H9 (cell line): ENCODE measurements around the gene IGSF9B. TPM values are rescaled to one million over a fixed set of nuclear protein-coding genes. Genes with fewer than 3 reads are reported as not detected.

Source experiments
- DNase-seq: peaks from one replicate; pipeline ENCODE4 v3.0.0-alpha.2; 2017
- H2AFZ ChIP-seq: one replicate; pipeline ENCODE4 v1.6.1; 2013; ENCODE audit warnings: mild to moderate bottlenecking, low read length, control low read depth, moderate library complexity
- H2AK5ac ChIP-seq: 2 replicates; pipeline ENCODE4 v1.6.1; 2013; ENCODE audit warnings: low read length, control low read depth, mixed read lengths; ENCODE audit not compliant: insufficient read length
- H2BK120ac ChIP-seq: one replicate; pipeline ENCODE4 v1.6.1; 2013; ENCODE audit warnings: low read depth, mild to moderate bottlenecking, low read length, control low read depth, inconsistent platforms; ENCODE audit not compliant: poor library complexity, severe bottlenecking
- H2BK12ac ChIP-seq: 2 replicates; pipeline ENCODE4 v1.6.1; 2013; ENCODE audit warnings: low read length, control low read depth, mixed read lengths, low read depth; ENCODE audit not compliant: insufficient read length
- H2BK15ac ChIP-seq: 2 replicates; pipeline ENCODE4 v1.6.1; 2013; ENCODE audit warnings: low read depth, low read length, control low read depth
- H2BK20ac ChIP-seq: one replicate; pipeline ENCODE4 v1.6.1; 2013; ENCODE audit warnings: low read depth, mild to moderate bottlenecking, low read length, control low read depth, inconsistent platforms; ENCODE audit not compliant: poor library complexity, severe bottlenecking
- H2BK5ac ChIP-seq: 2 replicates; pipeline ENCODE4 v1.6.1; 2013; ENCODE audit warnings: low read length, control low read depth, mixed read lengths; ENCODE audit not compliant: insufficient read length
- H3K14ac ChIP-seq: 2 replicates; pipeline ENCODE4 v1.6.1; 2013; ENCODE audit warnings: low read length, control low read depth; ENCODE audit not compliant: insufficient read depth
- H3K18ac ChIP-seq: 2 replicates; pipeline ENCODE4 v1.6.1; 2013; ENCODE audit warnings: low read depth, mild to moderate bottlenecking, mixed read lengths, low read length, control low read depth; ENCODE audit not compliant: insufficient read length
- H3K23ac ChIP-seq: 2 replicates; pipeline ENCODE4 v1.6.1; 2013; ENCODE audit warnings: low read length, control low read depth, mixed read lengths, low read depth; ENCODE audit not compliant: insufficient read length
- H3K23me2 ChIP-seq: 2 replicates; pipeline ENCODE4 v1.6.1; 2013; ENCODE audit warnings: low read depth, mild to moderate bottlenecking, mixed read lengths, low read length, control low read depth; ENCODE audit not compliant: insufficient read length, poor library complexity, severe bottlenecking
- H3K27ac ChIP-seq: 2 replicates; pipeline ENCODE4 v1.5.1; 2013; ENCODE audit warnings: low read length, control low read depth, mixed read lengths, low read depth; ENCODE audit not compliant: insufficient read length
- H3K27me3 ChIP-seq: 2 replicates; pipeline ENCODE4 v1.6.1; 2013; ENCODE audit warnings: low read length, control low read depth, inconsistent platforms; ENCODE audit not compliant: insufficient read depth
- H3K4ac ChIP-seq: 2 replicates; pipeline ENCODE4 v1.6.1; 2013; ENCODE audit warnings: low read depth, mild to moderate bottlenecking, control low read depth, inconsistent platforms, low read length, moderate library complexity
- H3K4me1 ChIP-seq: 2 replicates; pipeline ENCODE4 v1.6.1; 2013; ENCODE audit warnings: low read length, control low read depth, inconsistent platforms; ENCODE audit not compliant: insufficient read depth
- H3K4me2 ChIP-seq: 2 replicates; pipeline ENCODE4 v1.6.1; 2013; ENCODE audit warnings: low read length, control low read depth, mixed read lengths; ENCODE audit not compliant: insufficient read length, insufficient read depth
- H3K56ac ChIP-seq: 2 replicates; pipeline ENCODE4 v1.6.1; 2013; ENCODE audit warnings: low read depth, mild to moderate bottlenecking, mixed read lengths, low read length, control low read depth; ENCODE audit not compliant: insufficient read length
- H3K79me1 ChIP-seq: 2 replicates; pipeline ENCODE4 v1.6.1; 2013; ENCODE audit warnings: low read depth, mild to moderate bottlenecking, moderate library complexity, low read length, control low read depth, inconsistent platforms; ENCODE audit not compliant: insufficient read depth, poor library complexity, severe bottlenecking
- H3K79me2 ChIP-seq: 2 replicates; pipeline ENCODE4 v1.6.1; 2013; ENCODE audit warnings: low read length, control low read depth, inconsistent platforms; ENCODE audit not compliant: insufficient read depth
- H3K9ac ChIP-seq: 2 replicates; pipeline ENCODE4 v1.6.1; 2013; ENCODE audit warnings: low read length, control low read depth, mixed read lengths; ENCODE audit not compliant: insufficient read length; ENCODE audit errors: extremely low read depth
- H3K9me3 ChIP-seq: one replicate; pipeline ENCODE4 v1.6.1; 2013; ENCODE audit warnings: low read depth, low read length, inconsistent platforms; ENCODE audit not compliant: control insufficient read depth
- H3T11ph ChIP-seq: one replicate; pipeline ENCODE4 v1.6.1; 2013; ENCODE audit warnings: mild to moderate bottlenecking, low read length, control low read depth, inconsistent platforms
- H4K20me1 ChIP-seq: one replicate; pipeline ENCODE4 v1.6.1; 2013; ENCODE audit not compliant: control insufficient read depth, insufficient read length, insufficient read depth
- H4K5ac ChIP-seq: 2 replicates; pipeline ENCODE4 v1.6.1; 2013; ENCODE audit warnings: low read depth, mild to moderate bottlenecking, mixed read lengths, low read length, control low read depth; ENCODE audit not compliant: insufficient read length
- H4K8ac ChIP-seq: replicated peaks from 2 replicates; pipeline ENCODE4 v1.6.1; 2013; ENCODE audit warnings: low read length, control low read depth, mixed read lengths, low read depth; ENCODE audit not compliant: insufficient read length
- H4K91ac ChIP-seq: 2 replicates; pipeline ENCODE4 v1.6.1; 2013; ENCODE audit warnings: low read depth, mild to moderate bottlenecking, moderate library complexity, mixed read lengths, low read length, control low read depth; ENCODE audit not compliant: insufficient read length
- H3K27ac Mint-ChIP-seq, 3 experiments: 2 replicates in 2 of 3; 3 replicates in 1 of 3; pipeline ENCODE4 v1.8.0; 2020 to 2021; ENCODE audit warnings: mixed read lengths in 3 of 3, mild to moderate bottlenecking in 1 of 3, moderate library complexity in 1 of 3
- H3K27me3 Mint-ChIP-seq: 2 replicates; pipeline ENCODE4 v1.8.0; 2021; ENCODE audit warnings: low read depth, mild to moderate bottlenecking, moderate library complexity, mixed read lengths
- H3K36me3 Mint-ChIP-seq, 3 experiments: 2 replicates in 2 of 3; 3 replicates in 1 of 3; pipeline ENCODE4 v1.8.0; 2020 to 2021; ENCODE audit warnings: low read depth in 3 of 3, mixed read lengths in 3 of 3; ENCODE audit not compliant: insufficient read depth in 1 of 3
- H3K4me1 Mint-ChIP-seq, 2 experiments: 2 replicates each; pipeline ENCODE4 v1.8.0; 2020; ENCODE audit warnings: mixed read lengths in 2 of 2
- H3K4me3 Mint-ChIP-seq, 2 experiments: 2 replicates in 1 of 2; 3 replicates in 1 of 2; pipeline ENCODE4 v1.8.0; 2020 to 2021; ENCODE audit warnings: mild to moderate bottlenecking in 2 of 2, mixed read lengths in 2 of 2, moderate library complexity in 1 of 2
- H3K9me3 Mint-ChIP-seq, 2 experiments: 2 replicates in 1 of 2; 3 replicates in 1 of 2; pipeline ENCODE4 v1.8.0; 2020; ENCODE audit warnings: mild to moderate bottlenecking in 2 of 2, mixed read lengths in 2 of 2, moderate library complexity in 1 of 2
- CTCF ChIP-seq: fragments of 200-600 bp; sonication (generic); conservative IDR thresholded peaks from 3 replicates; pipeline ENCODE4 v1.8.0; 2021; ENCODE audit warnings: antibody characterized with exemption, mild to moderate bottlenecking
- WGBS: extraction: QIAGEN DNeasy Blood & Tissue Kit; methylation state at CpG from one replicate; pipeline ENCODE4 v1.1.7; 2013; ENCODE audit warnings: missing lambda C conversion rate, low lambda C conversion rate, mixed read lengths; ENCODE audit not compliant: insufficient read length; ENCODE audit errors: extremely low coverage; 5-methylcytosine and 5-hydroxymethylcytosine counted together
- total RNA-seq: library from RNA; stranded (reverse); gene quantifications from 2 replicates; pipeline ENCODE4 v1.2.1, GENCODE V29; 2021

The IGSF9B gene
- total RNA-seq, 1 experiment from 2014 or later = 25.7 TPM

DNA sequence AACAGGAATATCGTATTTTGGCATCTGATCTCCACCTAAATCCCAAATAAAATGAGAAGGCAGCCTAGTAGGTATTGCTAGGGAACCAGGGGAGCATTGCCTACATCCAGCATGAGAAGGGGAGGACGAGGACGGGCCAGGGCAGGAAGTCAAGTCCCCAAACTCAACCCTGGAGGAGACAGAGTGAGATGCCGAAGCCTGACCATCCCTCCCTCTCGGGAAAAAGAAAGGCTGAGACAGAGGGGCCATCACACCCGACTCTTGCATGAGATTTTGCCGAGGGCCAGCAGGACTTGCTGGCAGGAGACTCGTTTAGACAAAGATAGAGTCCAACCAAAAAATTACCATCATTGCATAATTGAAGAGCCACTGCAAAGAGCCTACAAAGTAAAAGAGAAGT lies 61.2 kb downstream of the IGSF9B start:
- H3K27ac Mint-ChIP-seq = no peak overlapping the region; a peak in 1 of 7 replicates
- H3K79me2 ChIP-seq = no peaks in the 10 kb centered on the region
- TF ChIP-seq CTCF = no peak
- no peak overlapping the region for H2BK120ac ChIP-seq
- no peak overlapping the region for H3K4ac ChIP-seq
- no CpG with 5 or more reads among the region's 8 CpGs for WGBS
- no peaks in the 10 kb centered on the region for H3K9me3 ChIP-seq
- no peak overlapping the region for H3T11ph ChIP-seq
- H2BK5ac ChIP-seq = no peak overlapping the region
- no peak overlapping the region for H3K27ac ChIP-seq
- H3K23ac ChIP-seq = no peak overlapping the region
- H2AFZ ChIP-seq = no peak overlapping the region
- no peak overlapping the region for H2BK20ac ChIP-seq
- H3K9me3 Mint-ChIP-seq = no peaks in the 10 kb centered on the region
- no peak overlapping the region for H4K8ac ChIP-seq
- no peak overlapping the region for H4K91ac ChIP-seq
- no peak overlapping the region for H2BK12ac ChIP-seq
- no peak overlapping the region for H3K9ac ChIP-seq
- no peaks in the 10 kb centered on the region for H3K23me2 ChIP-seq
- no peak overlapping the region for H3K14ac ChIP-seq
- peaks cover 6% of the 10 kb centered on the region; the same call in 1 of the 2 replicates for H3K4me1 ChIP-seq
- H2BK15ac ChIP-seq = no peak overlapping the region
- H3K4me3 Mint-ChIP-seq = peak overlapping the region in 1 of 2 experiments; percentile 8; a peak in 1 of 5 replicates
- no peak overlapping the region for H3K56ac ChIP-seq
- peaks cover 15% of the 10 kb centered on the region for H3K27me3 Mint-ChIP-seq
- H4K5ac ChIP-seq = no peak overlapping the region
- H4K20me1 ChIP-seq = no peaks in the 10 kb centered on the region
- H3K79me1 ChIP-seq = no peaks in the 10 kb centered on the region
- H3K27me3 ChIP-seq = no peaks in the 10 kb centered on the region
- H3K4me1 Mint-ChIP-seq = peaks cover 36 to 39% of the 10 kb centered on the region in 2 experiments
- H3K36me3 Mint-ChIP-seq = peaks cover 0 to 6% (median 6%) of the 10 kb centered on the region in 3 experiments; a peak in 6 of 7 replicates
- H2AK5ac ChIP-seq = no peak overlapping the region
- peak; percentile 44 for DNase-seq
- H3K4me2 ChIP-seq = peak overlapping the region; percentile 31
- H3K18ac ChIP-seq = no peak overlapping the region
